ENCODE data around the gene AMT.

The AMT gene

DNA sequence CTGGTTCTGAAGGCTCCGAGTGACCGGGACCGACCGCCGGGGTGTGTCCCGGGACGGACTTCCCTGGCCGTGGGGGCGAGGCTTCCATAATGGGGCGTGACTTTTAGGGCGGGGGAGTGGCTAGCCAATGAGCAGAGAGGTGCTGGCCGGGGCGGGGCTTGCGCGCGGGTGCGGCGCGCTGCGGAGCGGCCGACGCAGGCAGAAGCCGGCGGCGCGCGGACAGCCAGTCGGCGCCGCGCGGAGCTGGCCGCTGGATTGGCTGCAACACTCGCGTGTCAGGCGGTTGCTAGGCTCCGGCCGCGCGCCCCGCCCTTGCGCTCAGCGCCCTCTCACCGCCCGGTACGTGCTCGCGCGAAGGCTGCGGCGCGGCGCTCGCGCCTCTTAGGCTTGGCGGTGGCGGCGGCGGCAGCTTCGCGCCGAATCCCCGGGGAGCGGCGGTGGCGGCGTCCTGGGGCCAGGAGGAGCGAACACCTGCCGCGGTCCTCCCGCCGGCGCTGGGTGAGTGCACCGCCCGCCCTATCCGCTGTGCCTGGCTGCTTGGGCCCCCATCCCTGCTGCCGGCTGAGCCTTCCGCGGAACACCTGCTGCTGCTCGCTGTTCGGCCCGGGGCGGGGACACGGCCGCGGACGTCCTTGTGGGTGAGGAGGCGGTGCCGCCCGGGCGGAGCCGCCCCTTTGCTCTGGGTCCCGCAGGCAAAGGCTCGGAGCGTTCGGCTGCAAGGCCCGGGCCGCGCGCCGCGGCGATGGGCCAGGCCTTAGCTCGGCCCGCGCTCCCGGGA is 47.9 kb upstream of the AMT start, which contains the start of gene DAG1:
Gene DAG1, plus strand, starts transcription at position 332 of the 778 bp plus-strand sequence. CDS start 40,268 bp downstream, outside the sequence.
- peak; percentile 86 for ATAC-seq
- TF ChIP-seq SNAI2 (CRISPR knock-in tag; IDR thresholded peaks at IDR 0.05) (peak; percentile 88; the same call in 1 of the 2 replicates), PATZ1 (CRISPR knock-in tag; IDR thresholded peaks at IDR 0.05; ENCODE audit: borderline replicate concordance) (no peak), CSDC2 (CRISPR knock-in tag; IDR thresholded peaks at IDR 0.05) (0 out of 2 replicates have a peak, but pooled peaks have one; percentile 47)

DNA sequence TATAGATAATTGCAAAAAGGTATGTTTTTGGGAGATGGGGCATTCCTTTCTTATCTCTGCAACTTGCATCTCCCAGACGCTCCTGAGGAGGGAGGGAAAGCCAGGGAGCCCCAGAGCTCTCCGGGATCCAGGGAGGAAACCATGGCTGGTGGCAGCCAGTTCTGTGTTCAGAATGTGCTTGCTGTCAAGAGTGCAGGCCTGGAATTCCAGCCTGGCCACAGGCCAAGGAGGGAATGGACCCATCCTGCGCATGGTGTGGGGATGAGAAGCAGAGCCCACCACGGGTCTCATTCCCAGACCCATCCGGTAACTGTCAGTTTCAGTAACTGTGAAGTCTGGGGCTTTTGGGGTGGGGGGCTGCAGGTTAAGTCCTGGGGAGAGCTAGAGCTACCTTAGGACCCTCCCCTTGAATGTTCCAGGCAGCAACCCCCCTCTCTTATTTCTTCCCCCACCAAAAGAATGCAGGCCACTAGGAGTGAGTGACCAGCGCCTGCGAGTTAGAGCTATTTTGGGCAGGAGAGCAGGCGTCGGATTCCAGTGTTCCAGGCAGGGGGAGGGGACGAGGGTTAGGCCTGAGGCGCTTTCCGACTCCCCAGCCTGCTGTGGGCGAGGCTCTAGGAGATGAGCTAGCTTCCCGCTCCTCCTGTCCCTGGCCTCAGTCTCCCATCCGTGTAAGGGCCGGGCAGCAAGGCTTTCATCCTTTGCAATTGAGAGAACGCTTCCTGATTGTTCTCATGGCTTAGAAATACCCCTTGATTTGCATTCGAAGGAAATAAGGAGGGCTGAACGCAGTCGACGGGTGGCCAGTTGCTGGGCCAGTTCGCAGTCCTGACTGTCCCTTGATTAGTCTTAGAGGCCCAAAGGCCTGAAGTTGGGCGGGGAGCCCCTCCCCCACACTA is 47.0 kb upstream of the AMT start:
- TF ChIP-seq PATZ1 (CRISPR knock-in tag; IDR thresholded peaks at IDR 0.05; ENCODE audit: borderline replicate concordance) (0 out of 2 replicates have a peak, but pooled peaks have one; percentile 57), CSDC2 (CRISPR knock-in tag; IDR thresholded peaks at IDR 0.05) (no peak)
- ATAC-seq: peak; percentile 71

DNA sequence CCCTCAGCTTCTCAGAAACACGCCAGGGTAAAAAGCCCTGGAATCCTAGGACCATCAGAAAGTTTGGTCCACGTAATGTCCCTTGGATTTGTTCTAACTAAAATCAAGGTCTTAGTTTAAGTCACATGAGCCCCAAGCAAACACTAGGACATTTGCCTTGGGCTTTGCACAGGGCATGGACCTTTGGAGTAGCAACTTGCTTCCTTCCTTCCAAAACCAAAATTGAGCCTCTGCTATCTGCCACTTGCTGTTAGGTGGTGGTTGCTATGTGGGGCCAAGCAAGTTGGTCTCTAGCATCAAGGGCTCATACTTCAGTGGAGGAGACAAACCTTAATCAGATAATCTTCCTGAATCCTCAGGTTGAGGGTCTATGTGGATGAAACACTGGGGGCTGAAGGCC is 43.8 kb upstream of the AMT start:
- no peak for ATAC-seq
- no peak for TF ChIP-seq ESRRG (CRISPR knock-in tag; IDR thresholded peaks at IDR 0.05)
- TF ChIP-seq PPARA (CRISPR knock-in tag; IDR thresholded peaks at IDR 0.05; ENCODE audit: borderline replicate concordance): no peak
- TF ChIP-seq ZNF70 (CRISPR knock-in tag; IDR thresholded peaks at IDR 0.05): no peak
- TF ChIP-seq ARNTL (CRISPR knock-in tag; IDR thresholded peaks at IDR 0.05; ENCODE audit: borderline replicate concordance, low read depth): no peak
- no peak for TF ChIP-seq ZNF8 (CRISPR knock-in tag; IDR thresholded peaks at IDR 0.05)
- no peak for TF ChIP-seq CREB5 (CRISPR knock-in tag; IDR thresholded peaks at IDR 0.05; ENCODE audit: low read depth)
- no peak for TF ChIP-seq GLIS3 (CRISPR knock-in tag; IDR thresholded peaks at IDR 0.05)

- TF ChIP-seq ESRRG (CRISPR knock-in tag; IDR thresholded peaks at IDR 0.05): no peak
- no peak for ATAC-seq
Measured at GRCh38 chr3:49465270-49466034, 43.2 kb upstream of the AMT start.

- ATAC-seq: no peak; the same call in 2 of the 3 replicates
- TF ChIP-seq ZC3H10 (CRISPR knock-in tag; IDR thresholded peaks at IDR 0.05) (no peak), TCF4 (CRISPR knock-in tag; IDR thresholded peaks at IDR 0.05; ENCODE audit: borderline replicate concordance) (no peak), CREB5 (CRISPR knock-in tag; IDR thresholded peaks at IDR 0.05; ENCODE audit: low read depth) (no peak), PATZ1 (CRISPR knock-in tag; IDR thresholded peaks at IDR 0.05; ENCODE audit: borderline replicate concordance) (no peak), ESRRG (CRISPR knock-in tag; IDR thresholded peaks at IDR 0.05) (no peak), ZFP30 (CRISPR knock-in tag; IDR thresholded peaks at IDR 0.05) (no peak), ZNF565 (CRISPR knock-in tag; conservative IDR thresholded peaks at IDR 0.05; ENCODE audit: low read depth) (no peak), RARB (CRISPR knock-in tag; IDR thresholded peaks at IDR 0.05) (no peak), OSR1 (CRISPR knock-in tag; IDR thresholded peaks at IDR 0.05) (no peak), BACH2 (CRISPR knock-in tag; IDR thresholded peaks at IDR 0.05; ENCODE audit: borderline replicate concordance) (no peak), SNAI2 (CRISPR knock-in tag; IDR thresholded peaks at IDR 0.05) (no peak), PPARA (CRISPR knock-in tag; IDR thresholded peaks at IDR 0.05; ENCODE audit: borderline replicate concordance) (no peak), CSDC2 (CRISPR knock-in tag; IDR thresholded peaks at IDR 0.05) (no peak), ZNF70 (CRISPR knock-in tag; IDR thresholded peaks at IDR 0.05) (no peak), GLIS3 (CRISPR knock-in tag; IDR thresholded peaks at IDR 0.05) (no peak), ARNTL (CRISPR knock-in tag; IDR thresholded peaks at IDR 0.05; ENCODE audit: borderline replicate concordance, low read depth) (no peak), ZNF8 (CRISPR knock-in tag; IDR thresholded peaks at IDR 0.05) (no peak)
- TF ChIP-seq, protein P1, sequence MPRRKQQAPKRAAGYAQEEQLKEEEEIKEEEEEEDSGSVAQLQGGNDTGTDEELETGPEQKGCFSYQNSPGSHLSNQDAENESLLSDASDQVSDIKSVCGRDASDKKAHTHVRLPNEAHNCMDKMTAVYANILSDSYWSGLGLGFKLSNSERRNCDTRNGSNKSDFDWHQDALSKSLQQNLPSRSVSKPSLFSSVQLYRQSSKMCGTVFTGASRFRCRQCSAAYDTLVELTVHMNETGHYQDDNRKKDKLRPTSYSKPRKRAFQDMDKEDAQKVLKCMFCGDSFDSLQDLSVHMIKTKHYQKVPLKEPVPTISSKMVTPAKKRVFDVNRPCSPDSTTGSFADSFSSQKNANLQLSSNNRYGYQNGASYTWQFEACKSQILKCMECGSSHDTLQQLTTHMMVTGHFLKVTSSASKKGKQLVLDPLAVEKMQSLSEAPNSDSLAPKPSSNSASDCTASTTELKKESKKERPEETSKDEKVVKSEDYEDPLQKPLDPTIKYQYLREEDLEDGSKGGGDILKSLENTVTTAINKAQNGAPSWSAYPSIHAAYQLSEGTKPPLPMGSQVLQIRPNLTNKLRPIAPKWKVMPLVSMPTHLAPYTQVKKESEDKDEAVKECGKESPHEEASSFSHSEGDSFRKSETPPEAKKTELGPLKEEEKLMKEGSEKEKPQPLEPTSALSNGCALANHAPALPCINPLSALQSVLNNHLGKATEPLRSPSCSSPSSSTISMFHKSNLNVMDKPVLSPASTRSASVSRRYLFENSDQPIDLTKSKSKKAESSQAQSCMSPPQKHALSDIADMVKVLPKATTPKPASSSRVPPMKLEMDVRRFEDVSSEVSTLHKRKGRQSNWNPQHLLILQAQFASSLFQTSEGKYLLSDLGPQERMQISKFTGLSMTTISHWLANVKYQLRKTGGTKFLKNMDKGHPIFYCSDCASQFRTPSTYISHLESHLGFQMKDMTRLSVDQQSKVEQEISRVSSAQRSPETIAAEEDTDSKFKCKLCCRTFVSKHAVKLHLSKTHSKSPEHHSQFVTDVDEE (CRISPR knock-in tag; IDR thresholded peaks at IDR 0.05): no peak
Measured at GRCh38 chr3:49462222-49462621, 39.9 kb upstream of the AMT start.

Measured in SK-N-SH treated with all-trans-retinoic acid at 6 μM for 48 hours (cell line).